HepG2 (cell line): ENCODE measurements around the gene HS3ST3A1. TPM values are rescaled to one million over a fixed set of nuclear protein-coding genes. Genes with fewer than 3 reads are reported as not detected.

Source experiments
- ATAC-seq: fragments of 200-7000 bp; cut with Tn5 transposase; 3 replicates; pipeline ENCODE4 v1.9.1; 2020; ENCODE audit warnings: mild to moderate bottlenecking, moderate library complexity
- BruUV-seq: library from RNA; stranded (reverse); fragments of 400-500 nt; replicated peaks from 2 replicates; lab custom pipeline; 2021; lab: Mats Ljungman, UMichigan
- CTCF ChIA-PET: fragments of 300-600 bp; formaldehyde crosslinking; extraction: SDS; loops from one replicate; lab custom pipeline; 2021; ENCODE audit warnings: low total read pairs, inconsistent platforms, low intra/inter-chr PET ratio; lab: Yijun Ruan, JAX
- POLR2A ChIA-PET: fragments of 350-600 bp; sonication (Branson Sonifier 250); formaldehyde crosslinking; loops from one replicate; lab custom pipeline; 2020; ENCODE audit warnings: antibody characterized with exemption, inconsistent platforms; lab: Yijun Ruan, JAX
- DNase-seq: peaks from one replicate; pipeline ENCODE4 v3.0.0-alpha.2; 2015; ENCODE audit warnings: low spot score
- FAIRE-seq: peaks from 3 replicates; lab custom pipeline; 2011; peaks lifted over from hg19 to GRCh38; lab: Jason Lieb, UNC
- H2AFZ ChIP-seq: one replicate; pipeline ENCODE4 v1.6.1; 2011; ENCODE audit warnings: low read length, inconsistent platforms
- H3K27ac ChIP-seq: fragments of 300-600 bp; 3 replicates; pipeline ENCODE4 v1.8.0; 2011; ENCODE audit warnings: mixed run types, mild to moderate bottlenecking, mixed read lengths, low read length, inconsistent platforms; ENCODE audit not compliant: insufficient read depth; ENCODE audit errors: extremely low read length
- H3K27me3 ChIP-seq, 2 experiments: fragments of 200-600 bp in 1 of 2; 2 replicates in 1 of 2; 3 replicates in 1 of 2; pipeline versions ENCODE4 v1.6.0 to v1.8.0; 2011; ENCODE audit warnings: low read length in 2 of 2, mild to moderate bottlenecking in 2 of 2, moderate library complexity in 2 of 2, inconsistent platforms in 1 of 2; ENCODE audit not compliant: insufficient read depth in 2 of 2, control insufficient read depth in 1 of 2
- H3K36me3 ChIP-seq, 2 experiments: fragments of 200-600 bp in 1 of 2; replicated peaks in 1 of 2; 2 replicates in 1 of 2; 3 replicates in 1 of 2; pipeline versions ENCODE4 v1.5.1 to v1.8.0; 2011; ENCODE audit warnings: low read length in 2 of 2, inconsistent platforms in 1 of 2; ENCODE audit not compliant: insufficient read depth in 2 of 2, control insufficient read depth in 1 of 2
- H3K4me1 ChIP-seq: 2 replicates; pipeline ENCODE4 v1.5.1; 2012; ENCODE audit warnings: low read length, inconsistent platforms; ENCODE audit not compliant: insufficient read depth
- H3K4me2 ChIP-seq: 2 replicates; pipeline ENCODE4 v1.6.0; 2011; ENCODE audit warnings: low read depth, low read length, inconsistent platforms
- H3K4me3 ChIP-seq, 3 experiments: fragments of 200-600 bp in 1 of 3; sonication (generic), shearing (Covaris generic) in 1 of 3; replicated peaks in 1 of 3; 2 replicates each; pipeline ENCODE4 v1.5.1; 2011 to 2016; ENCODE audit warnings: low read length in 3 of 3, inconsistent platforms in 2 of 3, low read depth in 2 of 3, mild to moderate bottlenecking in 2 of 3, control low read depth in 1 of 3, mixed read lengths in 1 of 3; ENCODE audit not compliant: insufficient read depth in 1 of 3
- H3K79me2 ChIP-seq: one replicate; pipeline ENCODE4 v1.6.1; 2011; ENCODE audit warnings: low read length, inconsistent platforms; ENCODE audit not compliant: insufficient read depth
- H3K9ac ChIP-seq: 2 replicates; pipeline ENCODE4 v1.6.0; 2011; ENCODE audit warnings: mild to moderate bottlenecking, low read depth, low read length, inconsistent platforms; ENCODE audit not compliant: insufficient read depth
- H3K9me3 ChIP-seq: 2 replicates; pipeline ENCODE4 v1.5.1; 2012; ENCODE audit warnings: mild to moderate bottlenecking, low read length
- H4K20me1 ChIP-seq: 2 replicates; pipeline ENCODE4 v1.6.0; 2011; ENCODE audit warnings: inconsistent platforms, mild to moderate bottlenecking, low read length, moderate library complexity; ENCODE audit not compliant: insufficient read depth
- ARID2 ChIP-seq: sonication (generic); formaldehyde crosslinking; IDR thresholded peaks from 2 replicates; pipeline ENCODE4 v1.8.1; 2022; ENCODE audit warnings: mild to moderate bottlenecking, missing genetic modification reagents, borderline replicate concordance
- ATM ChIP-seq: fragments of 450-650 bp; IDR thresholded peaks from 2 replicates; pipeline ENCODE4 v1.7.1; 2017; ENCODE audit warnings: mild to moderate bottlenecking, borderline replicate concordance
- CENPBD1 ChIP-seq: sonication (generic); formaldehyde crosslinking; IDR thresholded peaks from 2 replicates; pipeline ENCODE4 v1.8.0; 2022; ENCODE audit warnings: missing genetic modification reagents, low read depth, mild to moderate bottlenecking, borderline replicate concordance
- HNRNPK ChIP-seq: fragments of 200-400 bp; formaldehyde crosslinking; IDR thresholded peaks from 2 replicates; pipeline ENCODE4 v1.6.1; 2018; ENCODE audit warnings: low read length, low read depth, moderate library complexity, mild to moderate bottlenecking; ENCODE audit not compliant: poor library complexity, severe bottlenecking
- LCORL ChIP-seq, 2 experiments: fragments of 450-650 bp in 1 of 2; sonication (generic) in 1 of 2; formaldehyde crosslinking in 1 of 2; IDR thresholded peaks; 2 replicates each; pipeline versions ENCODE4 v1.5.0 to v1.6.1; 2017 to 2020; ENCODE audit warnings: antibody characterized with exemption in 1 of 2, missing genetic modification reagents in 1 of 2
- SAFB2 ChIP-seq: sonication (generic); formaldehyde crosslinking; IDR thresholded peaks from 2 replicates; pipeline ENCODE4 v1.5.1; 2020; ENCODE audit warnings: missing genetic modification reagents, low read depth, mild to moderate bottlenecking, borderline replicate concordance
- TAF1 ChIP-seq: sonication (generic); formaldehyde crosslinking; IDR thresholded peaks from 2 replicates; pipeline ENCODE4 v1.4.0; 2020; ENCODE audit warnings: missing genetic modification reagents
- TFDP1 ChIP-seq: IDR thresholded peaks from 2 replicates; pipeline ENCODE4 v1.6.1; 2016; ENCODE audit warnings: missing compliant biosample characterization, missing genetic modification reagents, borderline replicate concordance
- THAP8 ChIP-seq: sonication (generic); formaldehyde crosslinking; IDR thresholded peaks from 2 replicates; pipeline ENCODE4 v1.5.1; 2020; ENCODE audit warnings: missing genetic modification reagents, mild to moderate bottlenecking, borderline replicate concordance
- ZBTB20 ChIP-seq: sonication (generic); formaldehyde crosslinking; IDR thresholded peaks from 2 replicates; pipeline ENCODE4 v1.8.1; 2023; ENCODE audit warnings: missing genetic modification reagents, low read depth, mild to moderate bottlenecking, borderline replicate concordance
- ZNF24 ChIP-seq: fragments of 450-650 bp; IDR thresholded peaks from 2 replicates; pipeline ENCODE4 v1.6.1; 2017; ENCODE audit warnings: antibody characterized with exemption, mild to moderate bottlenecking
- ZNF3 ChIP-seq: IDR thresholded peaks from 2 replicates; pipeline ENCODE4 v1.7.0; 2017; ENCODE audit warnings: inconsistent platforms
- ZNF569 ChIP-seq: sonication (generic); formaldehyde crosslinking; IDR thresholded peaks from 2 replicates; pipeline ENCODE4 v1.5.0; 2020; ENCODE audit warnings: mild to moderate bottlenecking, missing genetic modification reagents, moderate library complexity, borderline replicate concordance
- WGBS: methylation state at CpG from one replicate; pipeline ENCODE4 v1.1.6; 2017; ENCODE audit warnings: low lambda C conversion rate; 5-methylcytosine and 5-hydroxymethylcytosine counted together
- in situ Hi-C: cut with HindIII; loops from 2 replicates; pipeline ENCODE4 v1.10.0; 2017; ENCODE audit warnings: low pct_unique_long_range_greater_than_20kb; ENCODE audit not compliant: extremely low pct_ligation_motif_present
- intact Hi-C: fragments of 100-400 bp; cut with micrococcal nuclease; formaldehyde crosslinking; loops from one replicate; pipeline ENCODE4 v1.10.0; 2022; ENCODE audit not compliant: unreplicated experiment
- polyA plus RNA-seq, 8 experiments: library from polyadenylated mRNA; depleted of rRNA in 3 of 8; stranded (reverse) in 7 of 8; unstranded in 1 of 8; fragments of >200 nt; fragmentation: Illumina TruSeq in 4 of 8; extraction: Trizol in 4 of 8; gene quantifications; 2 replicates each; pipeline versions ENCODE4 v1.2.1 to v1.2.3, GENCODE V29; 2011 to 2016; ENCODE audit warnings: low read depth in 4 of 8, missing spikeins in 1 of 8, mixed read lengths in 1 of 8; ENCODE audit not compliant: insufficient read depth in 1 of 8
- total RNA-seq, 5 experiments: library from RNA; depleted of rRNA; stranded (reverse); fragments of >200 nt; fragmentation: Illumina TruSeq; extraction: Trizol; gene quantifications; 2 replicates each; pipeline ENCODE4 v1.2.3, GENCODE V29; 2016; ENCODE audit warnings: low read depth in 1 of 5
- TF ChIP-seq, protein P1 (sequence below): sonication (generic); formaldehyde crosslinking; IDR thresholded peaks from 2 replicates; pipeline ENCODE4 v1.4.0; 2020; ENCODE audit warnings: mild to moderate bottlenecking, missing genetic modification reagents
- TF ChIP-seq, protein P2 (sequence below): sonication (generic); formaldehyde crosslinking; conservative IDR thresholded peaks from 2 replicates; pipeline ENCODE4 v1.4.0; 2020; ENCODE audit warnings: mild to moderate bottlenecking, missing genetic modification reagents, moderate library complexity

Gene HS3ST3A1
- total and polyA plus RNA-seq, 2 of the 13 experiments (the other 11 are each of a cell fraction or from before 2014, with no cell fraction given) = 1.3 to 3.5 TPM

- TF ChIP-seq TFDP1 (CRISPR knock-in tag) (no peak), ZNF569 (no peak), CENPBD1 (CRISPR knock-in tag) (no peak), THAP8 (CRISPR knock-in tag) (no peak), SAFB2 (CRISPR knock-in tag) (no peak), ZBTB20 (CRISPR knock-in tag) (no peak), ATM (no peak)
- TF ChIP-seq, all 625 proteins: peak for 0
Observed at GRCh38 chr17:13509527-13509926, 92.2 kb downstream of the HS3ST3A1 start (continued).

GRCh38 chr17:13508896-13509295 lies 92.8 kb downstream of the HS3ST3A1 start:
- intact Hi-C loops (no loop called here), in situ Hi-C loops (no loop called here)
- H4K20me1 ChIP-seq = no peaks in the 10 kb centered on the region
- H3K27me3 ChIP-seq = peaks cover 0 to 23% of the 10 kb centered on the region in 2 experiments; a peak in 1 of 5 replicates
- no peaks in the 10 kb centered on the region for H3K4me1 ChIP-seq
- FAIRE-seq (no peak), DNase-seq (no peak), ATAC-seq (no peak)
- H3K27ac ChIP-seq = no peak overlapping the region
- H3K79me2 ChIP-seq = no peaks in the 10 kb centered on the region
- POLR2A ChIA-PET = no interaction called here
- no peak overlapping the region for H2AFZ ChIP-seq
- no peak overlapping the region for H3K9ac ChIP-seq
- no peaks in the 10 kb centered on the region for H3K9me3 ChIP-seq
- no peak overlapping the region for H3K4me3 ChIP-seq
- H3K36me3 ChIP-seq = no peaks in the 10 kb centered on the region
- 17% methylated on average over 2 of the region's 2 CpGs for WGBS
- CTCF ChIA-PET = interaction anchor here (1.2 kb wide), 1 partner anchor 13 kb away, joined by 3 read pairs; no protein-coding TSS in a partner anchor
- BruUV-seq = no TSS peak
- H3K4me2 ChIP-seq = no peak overlapping the region
- TF ChIP-seq ZNF24 (no peak), ZNF3 (CRISPR knock-in tag) (no peak), LCORL (IDR thresholded peaks at IDR 0.05) (no peak), LCORL (CRISPR knock-in tag; IDR thresholded peaks at IDR 0.05) (no peak), ARID2 (CRISPR knock-in tag) (no peak), TAF1 (no peak), HNRNPK (no peak)
- TF ChIP-seq, protein P1, sequence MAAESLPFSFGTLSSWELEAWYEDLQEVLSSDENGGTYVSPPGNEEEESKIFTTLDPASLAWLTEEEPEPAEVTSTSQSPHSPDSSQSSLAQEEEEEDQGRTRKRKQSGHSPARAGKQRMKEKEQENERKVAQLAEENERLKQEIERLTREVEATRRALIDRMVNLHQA (CRISPR knock-in tag) = no peak
- TF ChIP-seq, protein P2, sequence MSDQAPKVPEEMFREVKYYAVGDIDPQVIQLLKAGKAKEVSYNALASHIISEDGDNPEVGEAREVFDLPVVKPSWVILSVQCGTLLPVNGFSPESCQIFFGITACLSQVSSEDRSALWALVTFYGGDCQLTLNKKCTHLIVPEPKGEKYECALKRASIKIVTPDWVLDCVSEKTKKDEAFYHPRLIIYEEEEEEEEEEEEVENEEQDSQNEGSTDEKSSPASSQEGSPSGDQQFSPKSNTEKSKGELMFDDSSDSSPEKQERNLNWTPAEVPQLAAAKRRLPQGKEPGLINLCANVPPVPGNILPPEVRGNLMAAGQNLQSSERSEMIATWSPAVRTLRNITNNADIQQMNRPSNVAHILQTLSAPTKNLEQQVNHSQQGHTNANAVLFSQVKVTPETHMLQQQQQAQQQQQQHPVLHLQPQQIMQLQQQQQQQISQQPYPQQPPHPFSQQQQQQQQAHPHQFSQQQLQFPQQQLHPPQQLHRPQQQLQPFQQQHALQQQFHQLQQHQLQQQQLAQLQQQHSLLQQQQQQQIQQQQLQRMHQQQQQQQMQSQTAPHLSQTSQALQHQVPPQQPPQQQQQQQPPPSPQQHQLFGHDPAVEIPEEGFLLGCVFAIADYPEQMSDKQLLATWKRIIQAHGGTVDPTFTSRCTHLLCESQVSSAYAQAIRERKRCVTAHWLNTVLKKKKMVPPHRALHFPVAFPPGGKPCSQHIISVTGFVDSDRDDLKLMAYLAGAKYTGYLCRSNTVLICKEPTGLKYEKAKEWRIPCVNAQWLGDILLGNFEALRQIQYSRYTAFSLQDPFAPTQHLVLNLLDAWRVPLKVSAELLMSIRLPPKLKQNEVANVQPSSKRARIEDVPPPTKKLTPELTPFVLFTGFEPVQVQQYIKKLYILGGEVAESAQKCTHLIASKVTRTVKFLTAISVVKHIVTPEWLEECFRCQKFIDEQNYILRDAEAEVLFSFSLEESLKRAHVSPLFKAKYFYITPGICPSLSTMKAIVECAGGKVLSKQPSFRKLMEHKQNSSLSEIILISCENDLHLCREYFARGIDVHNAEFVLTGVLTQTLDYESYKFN (CRISPR knock-in tag) = no peak
